Keratinocyte (primary cell): ENCODE data around the gene RFC4. TPM values are rescaled to one million over a fixed set of nuclear protein-coding genes. Genes with fewer than 3 reads are reported as not detected.

Experiments
- DNase-seq: peaks from one replicate; pipeline ENCODE4 v3.0.0-alpha.2; 2011; ENCODE audit warnings: low read depth, missing footprints, low spot score
- FAIRE-seq: peaks from 2 replicates; lab custom pipeline; 2011; peaks lifted over from hg19 to GRCh38; lab: Jason Lieb, UNC
- H2AFZ ChIP-seq: 2 replicates; pipeline ENCODE4 v1.6.0; 2012; ENCODE audit warnings: low read length, control low read depth, inconsistent platforms; ENCODE audit not compliant: control insufficient read depth
- H3K27ac ChIP-seq: 2 replicates; pipeline ENCODE4 v1.5.1; 2011; ENCODE audit warnings: low read length; ENCODE audit not compliant: control insufficient read depth, insufficient read depth
- H3K27me3 ChIP-seq: 3 replicates; pipeline ENCODE4 v1.6.0; 2011; ENCODE audit warnings: low read length; ENCODE audit not compliant: control insufficient read depth, insufficient read depth; ENCODE audit errors: extremely low read depth
- H3K36me3 ChIP-seq, 2 experiments: 2 replicates in 1 of 2; 3 replicates in 1 of 2; pipeline ENCODE4 v1.5.1; 2011; ENCODE audit warnings: low read length in 2 of 2, mild to moderate bottlenecking in 1 of 2; ENCODE audit not compliant: control insufficient read depth in 2 of 2, insufficient read depth in 2 of 2; ENCODE audit errors: extremely low read depth in 1 of 2
- H3K4me1 ChIP-seq: 3 replicates; pipeline ENCODE4 v1.5.1; 2011; ENCODE audit warnings: low read length; ENCODE audit not compliant: control insufficient read depth, insufficient read depth; ENCODE audit errors: extremely low read depth
- H3K4me2 ChIP-seq: 3 replicates; pipeline ENCODE4 v1.6.0; 2011; ENCODE audit warnings: low read depth, low read length; ENCODE audit not compliant: control insufficient read depth, insufficient read depth; ENCODE audit errors: extremely low read depth
- H3K4me3 ChIP-seq, 3 experiments: fragments of 200-600 bp in 1 of 3; sonication (generic) in 1 of 3; 2 replicates in 2 of 3; 3 replicates in 1 of 3; pipeline ENCODE4 v1.5.1; 2011 to 2016; ENCODE audit warnings: low read length in 3 of 3, mild to moderate bottlenecking in 3 of 3, control low read depth in 2 of 3, inconsistent platforms in 1 of 3, low read depth in 1 of 3, mixed read lengths in 1 of 3, mixed run types in 1 of 3, moderate library complexity in 1 of 3; ENCODE audit not compliant: control insufficient read depth in 2 of 3, insufficient read depth in 2 of 3; ENCODE audit errors: extremely low read depth in 1 of 3
- H3K79me2 ChIP-seq: 2 replicates; pipeline ENCODE4 v1.6.0; 2012; ENCODE audit warnings: low read length; ENCODE audit not compliant: control insufficient read depth, insufficient read depth
- H3K9ac ChIP-seq: 3 replicates; pipeline ENCODE4 v1.6.0; 2011; ENCODE audit warnings: low read length; ENCODE audit not compliant: control insufficient read depth, insufficient read depth; ENCODE audit errors: extremely low read depth
- H3K9me1 ChIP-seq: 3 replicates; pipeline ENCODE4 v1.6.0; 2011; ENCODE audit warnings: low read length; ENCODE audit not compliant: control insufficient read depth, insufficient read depth; ENCODE audit errors: extremely low read depth
- H3K9me3 ChIP-seq: 2 replicates; pipeline ENCODE4 v1.5.1; 2012; ENCODE audit warnings: low read depth, low read length; ENCODE audit not compliant: control insufficient read depth
- H4K20me1 ChIP-seq: 3 replicates; pipeline ENCODE4 v1.6.0; 2011; ENCODE audit warnings: low read length; ENCODE audit not compliant: control insufficient read depth, insufficient read depth; ENCODE audit errors: extremely low read depth
- EZH2 ChIP-seq: IDR thresholded peaks from one replicate; pipeline ENCODE4 v1.6.1; 2012; ENCODE audit warnings: inconsistent platforms, mild to moderate bottlenecking, low read length, moderate library complexity
- dilution Hi-C: fragments of 300-500 bp; cut with MboI; formaldehyde crosslinking; loops from one replicate; pipeline ENCODE4 v1.7.0; 2020; ENCODE audit warnings: low sequenced_read_pairs; ENCODE audit not compliant: extremely low pct_ligation_motif_present
- polyA plus RNA-seq, 5 experiments: library from polyadenylated mRNA; depleted of rRNA in 3 of 5; stranded (reverse) in 3 of 5; stranded (forward) in 1 of 5; unstranded in 1 of 5; fragments of >200 nt; gene quantifications; 1 replicate in 1 of 5; 2 replicates in 3 of 5; 3 replicates in 1 of 5; pipeline versions ENCODE4 v1.2.1 to v1.2.3, GENCODE V29; 2011 to 2012; ENCODE audit warnings: missing spikeins in 2 of 5, low read depth in 1 of 5, low replicate concordance in 1 of 5
- TF ChIP-seq, protein P1 (sequence below), 3 experiments: IDR thresholded peaks in 1 of 3; conservative IDR thresholded peaks in 1 of 3; optimal IDR thresholded peaks in 1 of 3; 2 replicates in 2 of 3; 3 replicates in 1 of 3; pipeline versions ENCODE3 to v1.5.1; 2011; ENCODE audit warnings: low read length in 3 of 3, mild to moderate bottlenecking in 3 of 3, moderate library complexity in 2 of 3, control low read depth in 1 of 3, inconsistent platforms in 1 of 3; ENCODE audit not compliant: insufficient read depth in 2 of 3; ENCODE audit errors: extremely low read depth in 1 of 3

Gene RFC4
- polyA plus RNA-seq, 1 donor (not counting 4 experiments of a cell fraction or from before 2014, with no cell fraction given), result 22.8 TPM

DNA sequence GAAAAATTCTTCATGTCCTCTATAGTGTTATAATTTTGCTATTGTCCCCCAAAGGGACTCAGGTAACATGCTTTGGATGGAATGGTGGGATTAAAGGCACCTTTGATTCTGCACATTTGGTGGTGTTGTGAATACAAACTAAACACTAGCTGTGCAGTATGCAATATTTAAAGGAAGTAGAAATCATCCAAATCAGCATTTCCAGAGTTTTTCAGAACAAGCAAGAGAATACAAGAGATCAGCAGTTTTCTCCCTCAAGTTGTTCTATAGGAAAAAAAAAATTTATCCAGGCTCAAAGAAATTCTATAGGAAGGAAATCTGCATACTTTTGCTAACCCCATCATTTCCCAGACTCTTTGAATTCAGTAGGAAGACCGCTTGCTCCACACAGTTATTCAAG lies 26.0 kb upstream of the RFC4 start:
- Histone ChIP-seq H3K27me3 (peaks cover 27% of the 10 kb centered on the region), H3K9me3 (no peaks in the 10 kb centered on the region), H2AFZ (no peak overlapping the region), H3K9me1 (no peaks in the 10 kb centered on the region), H3K9ac (no peak overlapping the region), H3K4me3 (no peak overlapping the region), H3K36me3 (no peaks in the 10 kb centered on the region), H4K20me1 (no peaks in the 10 kb centered on the region), H3K27ac (no peak overlapping the region), H3K4me1 (no peaks in the 10 kb centered on the region), H3K4me2 (no peak overlapping the region), H3K79me2 (no peaks in the 10 kb centered on the region)
- no peak for TF ChIP-seq EZH2
- TF ChIP-seq, protein P1, sequence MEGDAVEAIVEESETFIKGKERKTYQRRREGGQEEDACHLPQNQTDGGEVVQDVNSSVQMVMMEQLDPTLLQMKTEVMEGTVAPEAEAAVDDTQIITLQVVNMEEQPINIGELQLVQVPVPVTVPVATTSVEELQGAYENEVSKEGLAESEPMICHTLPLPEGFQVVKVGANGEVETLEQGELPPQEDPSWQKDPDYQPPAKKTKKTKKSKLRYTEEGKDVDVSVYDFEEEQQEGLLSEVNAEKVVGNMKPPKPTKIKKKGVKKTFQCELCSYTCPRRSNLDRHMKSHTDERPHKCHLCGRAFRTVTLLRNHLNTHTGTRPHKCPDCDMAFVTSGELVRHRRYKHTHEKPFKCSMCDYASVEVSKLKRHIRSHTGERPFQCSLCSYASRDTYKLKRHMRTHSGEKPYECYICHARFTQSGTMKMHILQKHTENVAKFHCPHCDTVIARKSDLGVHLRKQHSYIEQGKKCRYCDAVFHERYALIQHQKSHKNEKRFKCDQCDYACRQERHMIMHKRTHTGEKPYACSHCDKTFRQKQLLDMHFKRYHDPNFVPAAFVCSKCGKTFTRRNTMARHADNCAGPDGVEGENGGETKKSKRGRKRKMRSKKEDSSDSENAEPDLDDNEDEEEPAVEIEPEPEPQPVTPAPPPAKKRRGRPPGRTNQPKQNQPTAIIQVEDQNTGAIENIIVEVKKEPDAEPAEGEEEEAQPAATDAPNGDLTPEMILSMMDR (optimal IDR thresholded peaks at IDR 0.05 in 1 of 3, IDR thresholded peaks at IDR 0.05 in 1 of 3, conservative IDR thresholded peaks at IDR 0.05 in 1 of 3; ENCODE audit: extremely low read depth in 1 of 3, insufficient read depth in 2 of 3, low read length in 3 of 3), result no peak
- no peak for DNase-seq
- dilution Hi-C loops, result no loop called here
- no peak for FAIRE-seq

DNA sequence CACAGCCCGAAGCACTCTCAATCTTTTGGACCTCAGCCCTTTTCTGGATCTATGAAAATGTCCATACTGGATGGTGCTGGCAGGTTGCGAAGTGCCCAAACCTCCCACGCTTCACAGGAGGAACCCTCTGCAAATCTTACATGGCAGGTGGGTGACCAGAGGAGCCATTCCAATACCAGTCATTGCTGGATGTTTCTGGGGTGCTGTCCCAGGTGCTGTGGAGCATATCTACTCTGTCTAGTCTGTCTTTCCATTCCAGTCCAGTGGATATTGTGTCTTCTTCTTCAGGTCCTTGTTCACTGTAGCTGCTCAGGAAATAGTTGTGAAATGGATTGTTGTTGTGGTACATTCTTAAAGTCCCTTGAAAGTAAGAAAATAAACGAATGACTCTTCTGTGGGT lies 25.5 kb upstream of the RFC4 start:
- H3K27me3 ChIP-seq, result peaks cover 27% of the 10 kb centered on the region
- H3K79me2 ChIP-seq, result no peaks in the 10 kb centered on the region
- no peaks in the 10 kb centered on the region for H3K36me3 ChIP-seq
- H3K9ac ChIP-seq, result no peak overlapping the region
- H3K9me3 ChIP-seq, result no peaks in the 10 kb centered on the region
- H3K4me2 ChIP-seq, result no peak overlapping the region
- no peaks in the 10 kb centered on the region for H3K9me1 ChIP-seq
- no peaks in the 10 kb centered on the region for H3K4me1 ChIP-seq
- TF ChIP-seq EZH2, result no peak
- TF ChIP-seq, protein P1 (optimal IDR thresholded peaks at IDR 0.05 in 1 of 3, IDR thresholded peaks at IDR 0.05 in 1 of 3, conservative IDR thresholded peaks at IDR 0.05 in 1 of 3; ENCODE audit: extremely low read depth in 1 of 3, insufficient read depth in 2 of 3, low read length in 3 of 3), result no peak
- no peak for DNase-seq
- H4K20me1 ChIP-seq, result no peaks in the 10 kb centered on the region
- FAIRE-seq, result no peak
- H3K27ac ChIP-seq, result no peak overlapping the region
- no peak overlapping the region for H3K4me3 ChIP-seq
- dilution Hi-C loops, result no loop called here
- H2AFZ ChIP-seq, result no peak overlapping the region
